WTC11 (cell line): ENCODE results near the gene MLF2. TPM values are rescaled to one million over a fixed set of nuclear protein-coding genes. Genes with fewer than 3 reads are reported as not detected.

Experiments
- ATAC-seq: fragments of 200-7000 bp; cut with Tn5 transposase; 2 replicates; pipeline ENCODE4 v1.10.0; 2021; ENCODE audit warnings: mild to moderate bottlenecking, moderate library complexity
- CTCF ChIA-PET: fragments of 300-600 bp; sonication (Branson Sonifier 250); formaldehyde crosslinking; loops from one replicate; lab custom pipeline; 2021; ENCODE audit warnings: antibody characterized with exemption; lab: Charles Lee
- POLR2A ChIA-PET: fragments of 350-600 bp; sonication (Branson Sonifier 250); formaldehyde crosslinking; loops from one replicate; lab custom pipeline; 2021; ENCODE audit warnings: antibody characterized with exemption; lab: Charles Lee
- DNase-seq: peaks from one replicate; pipeline ENCODE4 v3.0.0; 2021; ENCODE audit warnings: low spot score
- H3K27ac Mint-ChIP-seq: 2 replicates; pipeline ENCODE4 v1.8.0; 2021; ENCODE audit warnings: mixed read lengths
- H3K27me3 Mint-ChIP-seq: 2 replicates; pipeline ENCODE4 v1.8.0; 2021; ENCODE audit warnings: low read depth, mild to moderate bottlenecking, moderate library complexity, mixed read lengths
- H3K36me3 Mint-ChIP-seq: 2 replicates; pipeline ENCODE4 v1.8.0; 2021; ENCODE audit warnings: mixed read lengths
- H3K4me1 Mint-ChIP-seq: 2 replicates; pipeline ENCODE4 v1.8.0; 2022; ENCODE audit warnings: mixed read lengths
- H3K4me3 Mint-ChIP-seq: 2 replicates; pipeline ENCODE4 v1.8.0; 2021; ENCODE audit warnings: mild to moderate bottlenecking, moderate library complexity, mixed read lengths
- H3K9me3 Mint-ChIP-seq: 2 replicates; pipeline ENCODE4 v1.8.0; 2021; ENCODE audit warnings: mixed read lengths
- CREM ChIP-seq: sonication (generic); formaldehyde crosslinking; IDR thresholded peaks from 2 replicates; pipeline ENCODE4 v1.8.1; 2022; ENCODE audit warnings: mild to moderate bottlenecking, missing genetic modification reagents, moderate library complexity
- ESRRA ChIP-seq: sonication (generic); formaldehyde crosslinking; IDR thresholded peaks from 2 replicates; pipeline ENCODE4 v1.8.1; 2022; ENCODE audit warnings: mild to moderate bottlenecking, missing genetic modification reagents, borderline replicate concordance
- FOXK1 ChIP-seq: sonication (generic); formaldehyde crosslinking; IDR thresholded peaks from 2 replicates; pipeline ENCODE4 v1.8.0; 2022; ENCODE audit warnings: mild to moderate bottlenecking, moderate library complexity, missing genetic modification reagents
- IRF1 ChIP-seq: sonication (generic); formaldehyde crosslinking; IDR thresholded peaks from 2 replicates; pipeline ENCODE4 v1.8.0; 2023; ENCODE audit warnings: missing genetic modification reagents
- IRF2 ChIP-seq: sonication (generic); formaldehyde crosslinking; IDR thresholded peaks from 2 replicates; pipeline ENCODE4 v1.8.0; 2022; ENCODE audit warnings: low read depth, missing genetic modification reagents, borderline replicate concordance
- JAZF1 ChIP-seq: fragments of 250-450 bp; sonication (Bioruptor Pico); IDR thresholded peaks from 2 replicates; pipeline ENCODE4 v1.9.0; 2021; ENCODE audit warnings: moderate library complexity, mild to moderate bottlenecking, inconsistent platforms
- OVOL2 ChIP-seq: fragments of 250-450 bp; sonication (Bioruptor Pico); IDR thresholded peaks from 2 replicates; pipeline ENCODE4 v1.9.0; 2021; ENCODE audit warnings: mild to moderate bottlenecking, borderline replicate concordance
- PRDM15 ChIP-seq: sonication (generic); formaldehyde crosslinking; IDR thresholded peaks from 2 replicates; pipeline ENCODE4 v1.8.0; 2022; ENCODE audit warnings: missing genetic modification reagents
- SOX15 ChIP-seq: fragments of 250-450 bp; sonication (Bioruptor Pico); IDR thresholded peaks from 2 replicates; pipeline ENCODE4 v1.9.0; 2021; ENCODE audit warnings: mild to moderate bottlenecking
- TP53 ChIP-seq: sonication (generic); formaldehyde crosslinking; IDR thresholded peaks from 2 replicates; pipeline ENCODE4 v1.8.1; 2023; ENCODE audit warnings: mild to moderate bottlenecking, missing genetic modification reagents
- USF2 ChIP-seq: sonication (generic); formaldehyde crosslinking; IDR thresholded peaks from 2 replicates; pipeline ENCODE4 v1.8.1; 2023; ENCODE audit warnings: mild to moderate bottlenecking, missing genetic modification reagents, moderate library complexity
- ZBTB21 ChIP-seq: sonication (generic); formaldehyde crosslinking; IDR thresholded peaks from 2 replicates; pipeline ENCODE4 v1.8.1; 2023; ENCODE audit warnings: mild to moderate bottlenecking, missing genetic modification reagents, borderline replicate concordance
- ZBTB43 ChIP-seq: sonication (generic); formaldehyde crosslinking; IDR thresholded peaks from 2 replicates; pipeline ENCODE4 v1.8.1; 2023; ENCODE audit warnings: mild to moderate bottlenecking, missing genetic modification reagents
- ZNF263 ChIP-seq: sonication (generic); formaldehyde crosslinking; IDR thresholded peaks from 2 replicates; pipeline ENCODE4 v1.8.1; 2022; ENCODE audit warnings: low read depth, mild to moderate bottlenecking, moderate library complexity, missing genetic modification reagents
- ZNF396 ChIP-seq: fragments of 250-450 bp; sonication (Bioruptor Pico); IDR thresholded peaks from 2 replicates; pipeline ENCODE4 v1.8.0; 2021; ENCODE audit warnings: mild to moderate bottlenecking, moderate library complexity, borderline replicate concordance
- total RNA-seq: library from RNA; stranded (reverse); gene quantifications from 3 replicates; pipeline ENCODE4 v1.2.3, GENCODE V29; 2021
- TF ChIP-seq, protein P1 (sequence below): sonication (generic); formaldehyde crosslinking; IDR thresholded peaks from 2 replicates; pipeline ENCODE4 v1.8.0; 2022; ENCODE audit warnings: mild to moderate bottlenecking, missing genetic modification reagents
- TF ChIP-seq, protein P2 (sequence below): sonication (generic); formaldehyde crosslinking; IDR thresholded peaks from 2 replicates; pipeline ENCODE4 v1.8.0; 2023; ENCODE audit warnings: missing genetic modification reagents, mild to moderate bottlenecking, borderline replicate concordance

Gene MLF2
- total RNA-seq, 1 experiment from 2014 or later = 236 TPM

- TF ChIP-seq PRDM15 (CRISPR knock-in tag) (no peak), SOX15 (no peak), JAZF1 (CRISPR knock-in tag) (no peak), FOXK1 (CRISPR knock-in tag) (no peak), IRF1 (CRISPR knock-in tag) (no peak), IRF2 (no peak)
- TF ChIP-seq, protein P1, sequence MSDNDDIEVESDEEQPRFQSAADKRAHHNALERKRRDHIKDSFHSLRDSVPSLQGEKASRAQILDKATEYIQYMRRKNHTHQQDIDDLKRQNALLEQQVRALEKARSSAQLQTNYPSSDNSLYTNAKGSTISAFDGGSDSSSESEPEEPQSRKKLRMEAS = no peak
These were observed 16.7 kb upstream of the MLF2 start (continued) for GRCh38 chr12:6769666-6770065.

- Mint-ChIP-seq H3K36me3 (peaks cover 13% of the 10 kb centered on the region), H3K27ac (peak overlapping the region; percentile 98), H3K27me3 (peaks cover 26% of the 10 kb centered on the region), H3K4me1 (peaks cover 64% of the 10 kb centered on the region), H3K9me3 (no peaks in the 10 kb centered on the region), H3K4me3 (peak overlapping the region; percentile 98)
- peak; percentile 19 for ATAC-seq
- 0 out of 2 replicates have a peak, but pooled peaks have one; percentile 40 for TF ChIP-seq ZBTB21 (CRISPR knock-in tag)
- TF ChIP-seq TP53 = no peak
- TF ChIP-seq ZNF263 (CRISPR knock-in tag) = no peak
- TF ChIP-seq, protein P2, sequence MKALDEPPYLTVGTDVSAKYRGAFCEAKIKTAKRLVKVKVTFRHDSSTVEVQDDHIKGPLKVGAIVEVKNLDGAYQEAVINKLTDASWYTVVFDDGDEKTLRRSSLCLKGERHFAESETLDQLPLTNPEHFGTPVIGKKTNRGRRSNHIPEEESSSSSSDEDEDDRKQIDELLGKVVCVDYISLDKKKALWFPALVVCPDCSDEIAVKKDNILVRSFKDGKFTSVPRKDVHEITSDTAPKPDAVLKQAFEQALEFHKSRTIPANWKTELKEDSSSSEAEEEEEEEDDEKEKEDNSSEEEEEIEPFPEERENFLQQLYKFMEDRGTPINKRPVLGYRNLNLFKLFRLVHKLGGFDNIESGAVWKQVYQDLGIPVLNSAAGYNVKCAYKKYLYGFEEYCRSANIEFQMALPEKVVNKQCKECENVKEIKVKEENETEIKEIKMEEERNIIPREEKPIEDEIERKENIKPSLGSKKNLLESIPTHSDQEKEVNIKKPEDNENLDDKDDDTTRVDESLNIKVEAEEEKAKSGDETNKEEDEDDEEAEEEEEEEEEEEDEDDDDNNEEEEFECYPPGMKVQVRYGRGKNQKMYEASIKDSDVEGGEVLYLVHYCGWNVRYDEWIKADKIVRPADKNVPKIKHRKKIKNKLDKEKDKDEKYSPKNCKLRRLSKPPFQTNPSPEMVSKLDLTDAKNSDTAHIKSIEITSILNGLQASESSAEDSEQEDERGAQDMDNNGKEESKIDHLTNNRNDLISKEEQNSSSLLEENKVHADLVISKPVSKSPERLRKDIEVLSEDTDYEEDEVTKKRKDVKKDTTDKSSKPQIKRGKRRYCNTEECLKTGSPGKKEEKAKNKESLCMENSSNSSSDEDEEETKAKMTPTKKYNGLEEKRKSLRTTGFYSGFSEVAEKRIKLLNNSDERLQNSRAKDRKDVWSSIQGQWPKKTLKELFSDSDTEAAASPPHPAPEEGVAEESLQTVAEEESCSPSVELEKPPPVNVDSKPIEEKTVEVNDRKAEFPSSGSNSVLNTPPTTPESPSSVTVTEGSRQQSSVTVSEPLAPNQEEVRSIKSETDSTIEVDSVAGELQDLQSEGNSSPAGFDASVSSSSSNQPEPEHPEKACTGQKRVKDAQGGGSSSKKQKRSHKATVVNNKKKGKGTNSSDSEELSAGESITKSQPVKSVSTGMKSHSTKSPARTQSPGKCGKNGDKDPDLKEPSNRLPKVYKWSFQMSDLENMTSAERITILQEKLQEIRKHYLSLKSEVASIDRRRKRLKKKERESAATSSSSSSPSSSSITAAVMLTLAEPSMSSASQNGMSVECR = 0 out of 2 replicates have a peak, but pooled peaks have one; percentile 13
- no peak for TF ChIP-seq ZBTB43 (CRISPR knock-in tag)
- no peak for TF ChIP-seq OVOL2
- no peak for TF ChIP-seq ESRRA (CRISPR knock-in tag)
- no peak for TF ChIP-seq ZNF396 (CRISPR knock-in tag)
- peak; percentile 16; the same call in 1 of the 2 replicates for TF ChIP-seq USF2 (CRISPR knock-in tag)
- TF ChIP-seq CREM (CRISPR knock-in tag) = no peak
- ChIA-PET POLR2A (interaction anchor here (0.6 to 5.4 kb wide), 7 partner anchors 10 to 80 kb away, joined by 3 to 84 read pairs (median 4); partner anchors contain the start of genes GPR162, MLF2 and ZNF384), CTCF (interaction anchor here (1.0 to 10.5 kb wide), 6 partner anchors 9 to 149 kb away, joined by 6 to 234 read pairs (median 28); partner anchors contain the start of genes MLF2 and P3H3)
- peak; percentile 80 for DNase-seq
These were observed 16.0 kb upstream of the MLF2 start for GRCh38 chr12:6768990-6769389.
